Panc1 (cell line): ENCODE results near the gene TMCC1.

Experiments used
- CTCF ChIP-seq: fragments of 450-650 bp; IDR thresholded peaks from 2 replicates; pipeline ENCODE4 v1.5.1; 2017; ENCODE audit warnings: mild to moderate bottlenecking
- SIN3A ChIP-seq: IDR thresholded peaks from 2 replicates; pipeline ENCODE4 v1.6.1; 2012; ENCODE audit warnings: low read depth, mild to moderate bottlenecking, low read length, moderate library complexity, borderline replicate concordance; ENCODE audit not compliant: insufficient read depth
- TCF7L2 ChIP-seq: IDR thresholded peaks from 2 replicates; pipeline ENCODE4 v1.6.1; 2011; ENCODE audit warnings: mild to moderate bottlenecking, low read depth, low read length, inconsistent platforms

- TF ChIP-seq CTCF = no peak
- no peak for TF ChIP-seq SIN3A
- TF ChIP-seq TCF7L2 = peak; percentile 60; the same call in 1 of the 2 replicates
Observed at GRCh38 chr3:129812589-129812988, 80.9 kb downstream of the TMCC1 start.
